IMR-90 (cell line): Measurements from ENCODE around the gene MRPS35. TPM values are rescaled to one million over a fixed set of nuclear protein-coding genes. Genes with fewer than 3 reads are reported as not detected.

Experiments
- ATAC-seq: fragments of 200-7000 bp; cut with Tn5 transposase; 2 replicates; pipeline ENCODE4 v1.9.1; 2020; ENCODE audit warnings: low read depth, mild to moderate bottlenecking, moderate library complexity
- BruUV-seq: library from RNA; stranded (reverse); fragments of 400-500 nt; replicated peaks from 2 replicates; lab custom pipeline; 2021; lab: Mats Ljungman, UMichigan
- CTCF ChIA-PET: fragments of 300-600 bp; formaldehyde crosslinking; extraction: SDS; loops from one replicate; lab custom pipeline; 2021; ENCODE audit warnings: antibody characterized with exemption; lab: Yijun Ruan, JAX
- POLR2A ChIA-PET: fragments of 300-600 bp; sonication (Branson Sonifier 250); formaldehyde crosslinking; loops from one replicate; lab custom pipeline; 2022; ENCODE audit warnings: antibody characterized with exemption; ENCODE audit not compliant: unreplicated experiment; lab: Charles Lee
- DNase-seq: peaks from one replicate; pipeline ENCODE4 v3.0.0; 2013
- H2AFZ ChIP-seq: replicated peaks from 2 replicates; pipeline ENCODE3; 2013; ENCODE audit warnings: low read length, mild to moderate bottlenecking; ENCODE audit not compliant: poor library complexity
- H2AK5ac ChIP-seq: 2 replicates; pipeline ENCODE4 v1.6.1; 2013; ENCODE audit warnings: low read depth, low read length, inconsistent platforms
- H2AK9ac ChIP-seq: replicated peaks from 2 replicates; pipeline ENCODE3; 2013; ENCODE audit warnings: mild to moderate bottlenecking, low read depth, low read length, moderate library complexity; ENCODE audit not compliant: poor library complexity
- H2BK120ac ChIP-seq: 2 replicates; pipeline ENCODE4 v1.6.1; 2013; ENCODE audit warnings: low read depth, low read length, inconsistent platforms
- H2BK15ac ChIP-seq: 3 replicates; pipeline ENCODE4 v1.6.1; 2013; ENCODE audit warnings: low read depth, low read length, inconsistent platforms
- H2BK20ac ChIP-seq: 2 replicates; pipeline ENCODE4 v1.6.1; 2013; ENCODE audit warnings: low read depth, mild to moderate bottlenecking, inconsistent platforms, low read length, moderate library complexity
- H2BK5ac ChIP-seq: 2 replicates; pipeline ENCODE4 v1.6.1; 2013; ENCODE audit warnings: mild to moderate bottlenecking, low read depth, low read length, inconsistent platforms; ENCODE audit not compliant: poor library complexity, severe bottlenecking
- H3K14ac ChIP-seq: replicated peaks from 2 replicates; pipeline ENCODE4 v1.6.1; 2013; ENCODE audit warnings: low read depth, low read length, inconsistent platforms
- H3K18ac ChIP-seq: 2 replicates; pipeline ENCODE4 v1.6.1; 2013; ENCODE audit warnings: low read depth, low read length, control low read depth
- H3K23ac ChIP-seq: 2 replicates; pipeline ENCODE4 v1.6.1; 2013; ENCODE audit warnings: low read depth, low read length, inconsistent platforms
- H3K27ac ChIP-seq: 2 replicates; pipeline ENCODE4 v1.5.1; 2013; ENCODE audit warnings: mild to moderate bottlenecking, control low read depth, low read length; ENCODE audit not compliant: insufficient read depth
- H3K27me3 ChIP-seq: 2 replicates; pipeline ENCODE4 v1.6.1; 2013; ENCODE audit warnings: low read length; ENCODE audit not compliant: control insufficient read depth, insufficient read depth
- H3K36me3 ChIP-seq: 2 replicates; pipeline ENCODE4 v1.6.1; 2013; ENCODE audit warnings: low read length, mixed read lengths; ENCODE audit not compliant: control insufficient read depth, insufficient read depth
- H3K4ac ChIP-seq: 2 replicates; pipeline ENCODE4 v1.6.1; 2013; ENCODE audit warnings: low read depth, low read length, inconsistent platforms
- H3K4me1 ChIP-seq: 2 replicates; pipeline ENCODE4 v1.6.1; 2013; ENCODE audit warnings: low read length, mixed read lengths; ENCODE audit not compliant: control insufficient read depth, insufficient read depth
- H3K4me2 ChIP-seq: 2 replicates; pipeline ENCODE4 v1.6.1; 2013; ENCODE audit warnings: low read depth, mild to moderate bottlenecking, control low read depth, low read length, moderate library complexity
- H3K4me3 ChIP-seq: 2 replicates; pipeline ENCODE4 v1.5.1; 2013; ENCODE audit warnings: low read depth, mild to moderate bottlenecking, control low read depth, low read length, moderate library complexity; ENCODE audit not compliant: insufficient read depth
- H3K56ac ChIP-seq: 2 replicates; pipeline ENCODE4 v1.6.1; 2013; ENCODE audit warnings: low read length, inconsistent platforms; ENCODE audit not compliant: insufficient read depth; ENCODE audit errors: extremely low read depth
- H3K79me1 ChIP-seq, 2 experiments: 2 replicates each; pipeline ENCODE4 v1.6.1; 2013; ENCODE audit warnings: low read length in 2 of 2, inconsistent platforms in 1 of 2, low read depth in 1 of 2
- H3K9ac ChIP-seq: 2 replicates; pipeline ENCODE4 v1.6.1; 2013; ENCODE audit warnings: low read depth, low read length, control low read depth
- H3K9me1 ChIP-seq: 2 replicates; pipeline ENCODE4 v1.6.1; 2013; ENCODE audit warnings: low read length, inconsistent platforms; ENCODE audit not compliant: insufficient read depth
- H3K9me3 ChIP-seq: 2 replicates; pipeline ENCODE4 v1.6.1; 2013; ENCODE audit warnings: low read length; ENCODE audit not compliant: control insufficient read depth, insufficient read depth
- H4K20me1 ChIP-seq: 2 replicates; pipeline ENCODE4 v1.6.1; 2013; ENCODE audit warnings: low read length, inconsistent platforms; ENCODE audit not compliant: insufficient read depth
- H4K5ac ChIP-seq: 2 replicates; pipeline ENCODE4 v1.6.1; 2013; ENCODE audit warnings: mild to moderate bottlenecking, low read depth, low read length, control low read depth
- H4K8ac ChIP-seq, 2 experiments: 2 replicates each; pipeline ENCODE4 v1.6.1; 2013; ENCODE audit warnings: low read depth in 2 of 2, low read length in 2 of 2, control low read depth in 1 of 2, inconsistent platforms in 1 of 2
- H4K91ac ChIP-seq: 2 replicates; pipeline ENCODE4 v1.6.1; 2013; ENCODE audit warnings: low read depth, low read length, inconsistent platforms; ENCODE audit not compliant: insufficient read depth
- CEBPB ChIP-seq: IDR thresholded peaks from 2 replicates; pipeline ENCODE4 v1.6.1; 2012; ENCODE audit warnings: low read depth, low read length, improper control_type of control experiment
- CHD1 ChIP-seq: IDR thresholded peaks from 2 replicates; pipeline ENCODE4 v1.6.1; 2012; ENCODE audit warnings: low read depth, low read length, improper control_type of control experiment
- FOS ChIP-seq: fragments of 150-350 bp; IDR thresholded peaks from 2 replicates; pipeline ENCODE4 v1.6.1; 2016; ENCODE audit warnings: low read depth, low read length
- MAFK ChIP-seq: IDR thresholded peaks from 2 replicates; pipeline ENCODE4 v1.6.1; 2012; ENCODE audit warnings: low read depth, low read length, improper control_type of control experiment
- MAZ ChIP-seq: IDR thresholded peaks from 2 replicates; pipeline ENCODE4 v1.6.1; 2012; ENCODE audit warnings: low read depth, mild to moderate bottlenecking, low read length, improper control_type of control experiment, moderate library complexity, borderline replicate concordance
- POLR2A ChIP-seq: IDR thresholded peaks from 2 replicates; pipeline ENCODE4 v1.6.1; 2012; ENCODE audit warnings: mild to moderate bottlenecking, low read depth, low read length
- RAD21 ChIP-seq: IDR thresholded peaks from 2 replicates; pipeline ENCODE4 v1.6.1; 2012; ENCODE audit warnings: low read length, improper control_type of control experiment
- RCOR1 ChIP-seq: IDR thresholded peaks from 2 replicates; pipeline ENCODE4 v1.6.1; 2012; ENCODE audit warnings: mild to moderate bottlenecking, low read length, improper control_type of control experiment; ENCODE audit not compliant: insufficient replicate concordance
- SMC3 ChIP-seq: fragments of 150-350 bp; IDR thresholded peaks from 2 replicates; pipeline ENCODE4 v1.6.1; 2016; ENCODE audit warnings: low read depth, mild to moderate bottlenecking, antibody characterized with exemption, low read length, moderate library complexity
- WGBS, 2 experiments: methylation state at CpG; one replicate each; pipeline versions ENCODE4 v1.1.5 to v1.1.7; 2013; ENCODE audit warnings: missing lambda C conversion rate in 2 of 2; ENCODE audit not compliant: insufficient read length in 1 of 2; ENCODE audit errors: extremely low coverage in 2 of 2; 5-methylcytosine and 5-hydroxymethylcytosine counted together
- dilution Hi-C: fragments of 300-500 bp; cut with HindIII; formaldehyde crosslinking; loops from one replicate; pipeline ENCODE4 v1.14.3; 2018; ENCODE audit warnings: low sequenced_read_pairs; ENCODE audit not compliant: unreplicated experiment
- in situ Hi-C: fragments of 300-500 bp; cut with MboI; formaldehyde crosslinking; loops from 3 replicates; pipeline ENCODE4 v1.14.3; 2019; ENCODE audit warnings: low sequenced_read_pairs, inconsistent platforms, mixed read lengths
- intact Hi-C: fragments of 100-400 bp; cut with micrococcal nuclease; formaldehyde crosslinking; loops from 2 replicates; pipeline ENCODE4 v1.10.0; 2022
- polyA plus RNA-seq, 3 experiments: library from polyadenylated mRNA; depleted of rRNA; stranded (reverse); fragments of >200 nt; gene quantifications; 2 replicates each; pipeline ENCODE4 v1.2.3, GENCODE V29; 2012; ENCODE audit warnings: low replicate concordance in 1 of 3
- total RNA-seq: library from RNA; depleted of rRNA; stranded (reverse); fragments of >200 nt; gene quantifications from 2 replicates; pipeline ENCODE4 v1.2.3, GENCODE V29; 2012
- TF ChIP-seq, protein P1 (sequence below): conservative IDR thresholded peaks from 2 replicates; pipeline ENCODE4 v1.5.1; 2012; ENCODE audit warnings: mild to moderate bottlenecking, low read depth, low read length, improper control_type of control experiment

Gene MRPS35
- total and polyA plus RNA-seq, 2 of the 4 experiments (the other 2 are of a cell fraction), result 27.4 to 40.1 TPM

DNA sequence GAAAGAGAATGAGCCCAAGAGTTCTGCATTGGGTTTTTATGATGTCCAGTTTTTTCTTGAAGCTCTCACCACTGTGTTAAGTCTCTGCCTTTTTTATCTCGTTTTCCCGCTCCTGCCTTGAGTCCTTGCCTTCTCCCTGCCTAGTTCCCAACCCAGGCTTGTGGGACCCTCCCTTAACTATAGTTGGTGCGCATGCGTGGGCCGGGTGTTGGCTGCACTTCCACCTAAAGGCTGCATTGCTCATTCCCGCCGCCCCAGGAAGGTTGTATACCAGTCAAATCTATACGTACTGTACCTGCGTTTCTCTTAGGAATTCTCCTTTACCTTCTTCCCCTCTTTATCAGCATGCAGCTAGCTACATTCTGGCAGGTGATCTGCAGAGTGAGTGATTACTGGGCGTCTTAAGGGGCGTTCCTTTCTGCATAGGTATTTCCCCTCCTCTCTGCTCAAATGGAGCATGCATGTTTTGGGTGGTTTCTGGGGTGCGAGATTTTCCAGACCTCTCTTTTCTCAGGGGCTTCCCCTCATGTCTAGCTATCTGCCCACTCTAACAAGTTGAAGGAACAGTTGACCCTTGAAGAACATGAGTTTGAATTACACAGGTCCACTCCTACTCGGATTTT lies 21.0 kb upstream of the MRPS35 start:
- no TSS peak for BruUV-seq
- no peak overlapping the region for H3K9ac ChIP-seq

More for the DNA sequence above, 21.0 kb upstream of the MRPS35 start:
- no peaks in the 10 kb centered on the region for H3K9me1 ChIP-seq
- no peak overlapping the region for H3K4me2 ChIP-seq
- no peaks in the 10 kb centered on the region for H3K9me3 ChIP-seq
- no peak overlapping the region for H2BK120ac ChIP-seq
- H4K5ac ChIP-seq, result no peak overlapping the region
- in situ Hi-C loops, result no loop called here
- H4K91ac ChIP-seq, result no peak overlapping the region
- ATAC-seq, result no peak
- H2BK15ac ChIP-seq, result no peak overlapping the region
- H3K4ac ChIP-seq, result no peak overlapping the region
- CTCF ChIA-PET, result no interaction called here
- no peak overlapping the region for H3K18ac ChIP-seq
- no peak overlapping the region for H3K27ac ChIP-seq
- H4K20me1 ChIP-seq, result no peaks in the 10 kb centered on the region
- WGBS, 2 experiments, result 100% methylated on average over 2 of the region's 13 CpGs; no CpG with 5 or more reads in 1 of the 2 experiments
- no peak overlapping the region for H2BK5ac ChIP-seq
- POLR2A ChIA-PET, result no interaction called here
- no peak overlapping the region for H2AK5ac ChIP-seq
- H2BK20ac ChIP-seq, result no peak overlapping the region
- H3K14ac ChIP-seq, result no peak overlapping the region
- intact Hi-C loops, result no loop called here
- no peak overlapping the region for H4K8ac ChIP-seq
- TF ChIP-seq MAZ (no peak), FOS (no peak), CHD1 (no peak), CEBPB (no peak), SMC3 (no peak), POLR2A (no peak), MAFK (no peak), RAD21 (no peak), RCOR1 (no peak)
- TF ChIP-seq, protein P1, sequence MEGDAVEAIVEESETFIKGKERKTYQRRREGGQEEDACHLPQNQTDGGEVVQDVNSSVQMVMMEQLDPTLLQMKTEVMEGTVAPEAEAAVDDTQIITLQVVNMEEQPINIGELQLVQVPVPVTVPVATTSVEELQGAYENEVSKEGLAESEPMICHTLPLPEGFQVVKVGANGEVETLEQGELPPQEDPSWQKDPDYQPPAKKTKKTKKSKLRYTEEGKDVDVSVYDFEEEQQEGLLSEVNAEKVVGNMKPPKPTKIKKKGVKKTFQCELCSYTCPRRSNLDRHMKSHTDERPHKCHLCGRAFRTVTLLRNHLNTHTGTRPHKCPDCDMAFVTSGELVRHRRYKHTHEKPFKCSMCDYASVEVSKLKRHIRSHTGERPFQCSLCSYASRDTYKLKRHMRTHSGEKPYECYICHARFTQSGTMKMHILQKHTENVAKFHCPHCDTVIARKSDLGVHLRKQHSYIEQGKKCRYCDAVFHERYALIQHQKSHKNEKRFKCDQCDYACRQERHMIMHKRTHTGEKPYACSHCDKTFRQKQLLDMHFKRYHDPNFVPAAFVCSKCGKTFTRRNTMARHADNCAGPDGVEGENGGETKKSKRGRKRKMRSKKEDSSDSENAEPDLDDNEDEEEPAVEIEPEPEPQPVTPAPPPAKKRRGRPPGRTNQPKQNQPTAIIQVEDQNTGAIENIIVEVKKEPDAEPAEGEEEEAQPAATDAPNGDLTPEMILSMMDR, result no peak
- no peak for DNase-seq
- H3K79me1 ChIP-seq, result no peaks in the 10 kb centered on the region
- H3K4me1 ChIP-seq, result no peaks in the 10 kb centered on the region
- H2AK9ac ChIP-seq, result no peak overlapping the region
- H3K36me3 ChIP-seq, result peaks cover 41% of the 10 kb centered on the region
- H2AFZ ChIP-seq, result no peak overlapping the region
- dilution Hi-C loops, result no loop called here
- H3K27me3 ChIP-seq, result no peaks in the 10 kb centered on the region
- H3K23ac ChIP-seq, result no peak overlapping the region
- H3K4me3 ChIP-seq, result no peak overlapping the region
- H3K56ac ChIP-seq, result no peak overlapping the region
